CD4-positive, alpha-beta T cell treated with Interleukin-15 for 1 hour (primary cell): ENCODE results near the gene CERS2.
"Not testable (repeated sequence)": the region's sequence is repeated elsewhere in the genome, so short reads cannot be mapped to it uniquely, and the experiment has no call there.

Experiments
- DNase-seq: peaks from one replicate; pipeline ENCODE4 v3.0.0-alpha.2; 2020

CERS2 gene

DNA sequence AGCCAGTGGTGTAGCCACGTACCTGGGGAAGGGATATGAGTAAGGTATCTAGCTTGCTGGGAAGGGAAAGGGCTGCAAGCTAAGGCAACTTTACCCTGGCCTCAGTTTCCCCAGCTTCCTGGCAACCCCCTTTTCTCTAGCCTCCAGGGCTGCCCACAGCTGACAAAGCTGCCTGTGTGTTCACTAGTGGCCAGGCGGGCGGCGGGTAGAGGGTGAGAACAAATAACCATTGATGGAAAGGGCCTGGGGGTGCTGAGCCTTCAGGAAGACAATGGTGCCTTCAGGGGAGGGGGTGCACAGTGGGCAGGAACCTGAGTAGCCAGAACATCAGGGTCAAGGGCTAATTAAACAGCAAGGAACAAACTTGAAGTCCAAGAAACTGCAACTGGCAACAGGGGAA is 6.1 kb downstream of the CERS2 start:
- no peak for DNase-seq

DNA sequence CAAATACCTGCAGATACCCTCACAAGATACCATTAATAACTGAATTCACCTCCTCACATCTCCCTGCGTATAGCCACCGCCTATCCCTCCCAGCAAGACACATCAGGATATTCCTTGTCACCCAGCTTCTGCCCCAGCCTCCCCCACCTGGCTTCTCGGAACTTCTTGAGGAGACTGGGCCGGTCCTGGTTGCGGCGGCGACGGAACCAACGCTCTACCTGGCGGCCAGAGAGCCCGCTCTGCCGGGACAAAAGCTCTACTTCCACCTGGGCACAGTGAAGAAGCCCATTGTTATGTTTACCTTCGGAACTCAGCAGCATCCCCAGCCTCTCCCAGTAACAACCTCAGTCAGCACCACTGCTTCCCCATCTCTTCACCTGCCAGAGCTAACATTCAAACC is 6.7 kb downstream of the CERS2 start:
- DNase-seq = no peak

DNA sequence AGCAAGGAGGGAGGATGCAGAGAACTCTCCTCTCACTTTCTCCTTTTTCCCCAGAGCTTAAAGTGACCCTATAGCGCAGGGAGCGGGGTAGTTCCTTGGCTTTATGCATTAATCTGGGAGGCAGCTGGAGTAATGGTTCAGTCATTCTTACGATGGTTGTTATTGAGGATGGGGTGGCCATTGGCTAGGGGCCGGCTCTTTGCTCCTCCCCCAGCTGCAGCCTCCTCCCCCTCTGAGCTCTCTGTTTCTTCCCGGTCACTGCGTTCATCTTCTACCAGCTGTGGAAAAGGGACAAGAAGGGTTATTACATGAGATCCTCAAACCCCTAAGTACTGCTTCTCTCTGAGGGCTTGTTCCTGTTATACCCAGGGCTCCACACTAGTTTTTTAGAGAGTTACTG is 8.6 kb downstream of the CERS2 start:
- DNase-seq = no peak

DNA sequence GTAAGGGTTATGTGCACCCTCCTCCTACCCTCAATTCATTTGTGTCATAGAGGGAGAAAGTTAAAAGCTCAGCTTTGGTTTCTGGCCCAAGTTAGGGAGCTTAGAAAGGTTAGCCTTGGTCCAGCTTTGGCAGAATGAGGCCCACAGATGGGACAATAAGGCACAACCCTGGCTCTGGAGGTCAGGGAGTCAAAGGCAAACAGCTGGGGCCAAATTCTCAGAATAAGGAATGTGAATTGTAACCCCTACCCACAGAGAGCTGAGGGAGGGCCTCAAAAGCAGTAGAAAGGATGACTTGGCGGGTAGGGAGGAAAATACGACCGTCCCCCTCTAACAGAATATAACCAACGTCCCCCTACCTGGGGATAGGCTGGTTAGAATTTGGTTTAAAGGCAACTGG is 9.0 kb downstream of the CERS2 start:
- DNase-seq = no peak

DNA sequence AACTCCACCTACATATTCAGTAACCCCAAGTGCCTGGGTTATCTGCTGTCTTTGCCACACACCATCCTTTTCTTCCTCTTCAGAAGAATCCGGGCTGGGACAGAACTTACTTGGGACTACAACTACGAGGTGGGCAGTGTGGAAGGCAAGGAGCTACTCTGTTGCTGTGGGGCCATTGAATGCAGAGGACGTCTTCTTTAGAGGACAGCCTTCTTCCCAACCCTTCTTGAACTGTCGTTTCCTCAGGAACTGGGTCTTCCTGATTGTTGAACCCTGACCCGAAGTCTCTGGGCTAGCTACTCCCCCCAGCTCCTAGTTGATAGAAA is 10.5 kb downstream of the CERS2 start:
- DNase-seq = no peak

DNA sequence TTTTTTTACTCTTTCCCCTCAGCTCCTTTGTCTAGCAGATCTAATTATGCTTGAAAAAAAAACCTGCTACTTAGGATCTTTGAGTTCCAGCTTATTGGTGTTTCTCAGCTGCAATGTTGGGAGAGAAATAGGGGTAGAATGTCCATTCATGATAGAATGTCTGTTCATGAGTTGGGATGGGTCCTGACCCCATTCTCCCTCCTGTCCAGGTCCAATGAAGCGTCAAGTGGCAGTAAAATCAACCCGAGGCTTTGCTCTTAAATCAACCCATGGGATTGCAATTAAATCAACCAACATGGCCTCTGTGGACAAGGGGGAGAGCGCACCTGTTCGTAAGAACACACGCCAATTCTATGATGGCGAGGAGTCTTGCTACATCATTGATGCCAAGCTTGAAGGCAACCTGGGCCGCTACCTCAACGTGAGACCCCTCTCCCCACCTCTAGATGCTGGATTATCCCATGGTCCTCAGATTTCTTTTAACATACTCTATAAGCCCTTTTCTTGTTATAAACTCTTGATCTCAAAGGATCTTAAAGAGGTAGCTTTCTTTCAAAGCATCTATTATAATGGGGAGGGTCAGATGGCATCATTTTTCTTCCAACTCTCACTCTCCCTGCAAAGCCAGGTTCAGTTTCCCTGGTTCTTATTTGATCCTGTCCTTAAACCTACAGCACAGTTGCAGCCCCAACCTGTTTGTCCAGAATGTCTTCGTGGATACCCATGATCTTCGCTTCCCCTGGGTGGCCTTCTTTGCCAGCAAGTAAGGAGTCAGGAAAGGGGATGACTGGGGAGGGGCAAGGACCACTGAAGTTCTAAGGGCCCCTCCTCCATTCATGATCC is 11.1 kb downstream of the CERS2 start:
- no peak for DNase-seq

DNA sequence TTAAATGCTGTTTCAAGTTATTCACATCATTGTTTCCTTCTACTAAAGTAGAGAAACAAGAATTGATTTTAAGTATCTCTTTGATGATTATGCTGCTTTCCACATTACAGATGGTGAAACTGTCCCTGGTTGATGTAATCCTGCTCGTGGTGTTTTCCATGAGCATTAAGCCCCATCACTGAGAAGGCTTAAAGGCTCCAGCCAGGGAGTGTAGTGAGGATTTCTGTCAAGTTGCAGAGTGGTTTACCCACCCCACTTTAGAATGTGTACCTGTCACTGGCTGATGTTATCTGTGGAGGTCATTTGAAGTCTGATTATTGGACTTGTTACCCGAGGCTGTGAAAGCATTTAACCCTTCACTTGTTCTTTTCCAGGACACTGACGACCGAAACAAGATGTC is 12.9 kb downstream of the CERS2 start:
- DNase-seq = no peak

DNA sequence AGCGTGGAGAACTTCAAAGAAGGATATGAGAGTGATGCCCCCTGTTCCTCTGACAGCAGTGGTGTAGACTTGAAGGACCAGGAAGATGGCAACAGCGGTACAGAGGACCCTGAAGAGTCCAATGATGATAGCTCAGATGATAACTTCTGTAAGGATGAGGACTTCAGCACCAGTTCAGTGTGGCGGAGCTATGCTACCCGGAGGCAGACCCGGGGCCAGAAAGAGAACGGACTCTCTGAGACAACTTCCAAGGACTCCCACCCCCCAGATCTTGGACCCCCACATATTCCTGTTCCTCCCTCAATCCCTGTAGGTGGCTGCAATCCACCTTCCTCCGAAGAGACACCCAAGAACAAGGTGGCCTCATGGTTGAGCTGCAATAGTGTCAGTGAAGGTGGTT is 14.0 kb downstream of the CERS2 start:
- DNase-seq = no peak

DNA sequence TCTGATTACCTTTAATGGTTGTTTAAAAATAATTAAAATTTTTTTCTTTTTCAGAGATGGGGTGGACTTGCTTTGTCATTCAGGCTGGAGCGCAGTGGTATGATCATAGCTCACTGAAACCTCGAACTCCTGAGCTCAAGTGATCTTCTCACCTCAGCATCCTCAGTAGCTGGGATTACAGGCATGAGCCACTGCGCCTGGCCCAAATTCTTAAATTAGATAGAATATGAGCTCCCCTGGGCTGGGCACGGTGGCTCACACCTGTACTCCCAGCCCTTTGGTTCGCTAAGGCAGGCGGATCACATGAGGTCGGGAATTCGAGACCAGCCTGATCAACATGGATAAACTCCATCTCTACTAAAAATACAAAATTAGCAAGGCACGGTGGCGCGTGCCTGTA is 17.0 kb downstream of the CERS2 start:
- DNase-seq = no peak

DNA sequence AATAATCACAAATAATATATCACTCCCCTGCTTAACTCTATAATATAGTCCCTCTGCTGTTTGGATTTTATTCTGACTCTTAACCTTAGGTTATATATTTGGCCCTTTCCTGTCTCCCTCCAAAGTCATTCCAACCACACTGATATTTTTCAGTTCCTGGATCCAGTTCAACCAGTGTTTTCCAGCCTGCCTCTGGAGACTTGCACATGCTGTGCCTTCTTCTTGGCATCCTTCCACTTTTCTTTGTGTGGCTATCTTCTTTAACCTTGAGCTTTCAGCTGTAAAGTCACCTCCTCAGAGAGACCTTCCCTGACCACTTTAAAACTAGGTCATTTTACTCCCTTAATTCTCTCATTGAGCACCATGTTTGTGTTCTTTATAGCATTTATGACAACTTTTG is 19.4 kb downstream of the CERS2 start:
- no peak for DNase-seq

DNA sequence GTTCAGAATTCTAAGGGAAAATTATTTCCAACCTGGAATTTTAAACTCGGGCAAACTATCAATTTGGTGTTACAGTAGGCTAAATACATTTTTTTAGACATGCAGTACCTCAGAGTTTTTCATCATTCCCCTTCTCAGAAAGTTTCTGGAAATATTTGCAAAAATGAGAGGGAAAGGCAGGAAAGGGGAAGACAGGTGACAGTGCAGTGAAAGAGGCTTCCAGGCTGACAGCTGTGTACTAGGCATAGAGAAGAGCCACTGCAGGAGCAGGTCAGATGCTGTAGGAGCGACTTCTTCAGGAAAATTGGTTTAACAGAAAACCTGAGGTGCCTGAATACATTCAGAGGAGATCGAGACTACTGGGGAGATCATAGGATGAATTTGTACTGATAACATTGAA is 19.9 kb downstream of the CERS2 start:
- no peak for DNase-seq

DNA sequence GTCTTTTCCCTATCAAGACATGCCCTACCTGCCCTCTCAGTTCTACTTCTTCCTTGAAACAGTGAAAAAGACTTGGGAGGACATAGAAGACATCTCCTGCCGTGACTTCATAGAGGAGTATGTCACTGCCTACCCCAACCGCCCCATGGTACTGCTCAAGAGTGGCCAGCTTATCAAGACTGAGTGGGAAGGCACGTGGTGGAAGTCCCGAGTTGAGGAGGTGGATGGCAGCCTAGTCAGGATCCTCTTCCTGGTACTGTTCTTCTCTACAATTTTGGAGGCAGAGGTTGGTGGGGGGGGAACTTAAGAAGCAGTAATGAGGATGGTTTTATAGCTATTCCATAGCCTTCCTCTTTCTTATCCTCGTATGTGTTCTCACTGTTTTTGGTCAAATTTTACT is 29.8 kb downstream of the CERS2 start:
- no peak for DNase-seq

DNA sequence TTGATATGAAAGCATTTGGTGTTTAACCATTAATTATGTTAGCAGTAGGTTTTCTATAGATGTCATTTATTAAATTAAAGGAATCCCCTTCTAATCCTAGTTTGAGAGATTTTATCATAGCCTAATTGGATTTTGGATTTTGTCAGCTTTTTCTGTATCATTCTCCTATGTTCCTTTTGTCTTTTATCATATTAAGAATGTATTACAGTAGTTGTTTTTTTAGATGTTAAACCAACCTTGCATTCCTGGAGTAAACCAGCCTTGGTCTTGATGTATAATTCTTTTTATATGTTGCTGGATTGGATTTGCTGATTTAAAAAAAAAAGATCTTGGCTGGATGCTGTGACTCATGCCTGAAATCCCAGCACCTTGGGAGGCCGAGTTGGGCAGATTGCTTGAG is 42.9 kb downstream of the CERS2 start:
- no peak for DNase-seq

DNA sequence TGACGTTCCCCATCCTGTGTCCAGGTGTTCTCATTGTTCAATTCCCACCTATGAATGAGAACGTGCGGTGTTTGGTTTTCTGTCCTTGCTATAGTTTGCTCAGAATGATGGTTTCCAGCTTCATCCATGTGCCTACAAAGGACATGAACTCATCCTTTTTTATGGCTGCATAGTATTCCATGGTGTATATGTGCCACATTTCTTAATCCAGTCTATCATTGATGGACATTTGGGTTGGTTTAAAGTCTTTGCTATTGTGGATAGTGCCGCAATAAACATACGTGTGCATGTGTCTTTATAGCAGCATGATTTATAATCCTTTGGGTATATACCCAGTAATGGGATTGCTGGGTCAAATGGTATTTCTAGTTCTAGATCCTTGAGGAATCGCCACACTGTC is 45.9 kb downstream of the CERS2 start:
- not testable (repeated sequence) for DNase-seq

DNA sequence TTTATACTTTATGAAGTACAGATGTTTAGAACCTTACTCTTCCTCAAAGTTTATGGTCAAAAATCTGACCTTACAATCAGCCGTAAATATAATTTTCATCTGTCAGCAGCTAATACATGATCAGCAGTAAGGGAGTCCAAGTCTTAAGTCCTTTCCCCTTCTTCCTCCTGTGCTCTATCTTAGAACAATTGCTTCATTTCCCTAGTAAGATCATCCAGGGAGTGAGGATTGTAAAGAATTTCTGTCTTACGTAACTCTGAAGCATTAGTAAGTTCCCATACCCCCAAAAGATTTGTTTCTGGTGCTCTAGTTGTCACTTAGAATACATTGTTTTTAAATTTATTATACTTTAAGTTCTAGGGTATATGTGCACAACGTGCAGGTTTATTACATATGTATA is 46.3 kb downstream of the CERS2 start:
- DNase-seq = no peak

DNA sequence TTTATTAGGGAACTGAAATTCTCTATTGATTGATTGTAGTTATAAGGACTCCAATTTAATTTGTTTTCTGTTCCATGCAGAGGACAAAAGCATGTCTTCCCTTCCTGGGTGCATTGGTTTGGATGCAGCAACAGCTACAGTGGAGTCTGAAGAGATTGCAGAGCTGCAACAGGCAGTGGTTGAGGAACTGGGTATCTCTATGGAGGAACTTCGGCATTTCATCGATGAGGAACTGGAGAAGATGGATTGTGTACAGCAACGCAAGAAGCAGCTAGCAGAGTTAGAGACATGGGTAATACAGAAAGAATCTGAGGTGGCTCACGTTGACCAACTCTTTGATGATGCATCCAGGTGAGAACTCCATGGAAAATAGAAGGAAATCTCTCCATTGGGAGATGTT is 47.0 kb downstream of the CERS2 start:
- DNase-seq = no peak

DNA sequence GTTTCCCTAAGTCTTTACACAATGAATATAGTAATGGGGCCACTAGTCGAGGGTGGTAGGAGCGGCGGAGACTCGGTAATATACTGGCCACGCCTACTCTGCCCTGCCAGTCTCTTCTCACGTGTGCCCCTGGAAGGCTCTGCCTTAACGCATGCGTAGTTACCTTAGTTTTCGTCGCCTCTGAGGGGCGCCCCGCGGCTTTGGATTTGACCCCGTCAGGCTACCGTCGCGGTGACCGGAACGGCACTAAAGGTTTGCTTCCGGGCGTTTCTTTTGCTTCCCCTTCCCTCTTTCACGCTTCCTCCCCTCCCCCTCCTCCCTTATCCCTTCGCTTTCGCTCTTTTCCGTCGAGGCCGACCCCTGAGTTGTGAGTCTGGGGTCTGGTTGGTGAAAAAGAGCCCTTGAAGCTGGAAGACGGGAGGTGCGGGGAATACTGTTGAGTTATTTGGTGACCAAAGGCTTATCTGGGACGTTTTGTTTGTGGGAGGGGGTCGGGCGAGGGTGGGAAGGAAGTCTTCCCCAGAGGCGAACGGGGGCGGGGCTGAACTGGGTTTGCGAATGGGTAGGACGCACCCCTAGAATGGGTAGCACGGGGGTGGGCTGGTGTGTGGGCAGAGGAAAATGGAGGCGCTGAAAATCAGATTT is 48.4 kb downstream of the CERS2 start, which contains the start of gene SETDB1:
Gene SETDB1 (plus strand): TSS at position 267 of the 645 bp plus-strand sequence. CDS start 1,352 bp downstream, outside the sequence.
- DNase-seq = peak; percentile 98

DNA sequence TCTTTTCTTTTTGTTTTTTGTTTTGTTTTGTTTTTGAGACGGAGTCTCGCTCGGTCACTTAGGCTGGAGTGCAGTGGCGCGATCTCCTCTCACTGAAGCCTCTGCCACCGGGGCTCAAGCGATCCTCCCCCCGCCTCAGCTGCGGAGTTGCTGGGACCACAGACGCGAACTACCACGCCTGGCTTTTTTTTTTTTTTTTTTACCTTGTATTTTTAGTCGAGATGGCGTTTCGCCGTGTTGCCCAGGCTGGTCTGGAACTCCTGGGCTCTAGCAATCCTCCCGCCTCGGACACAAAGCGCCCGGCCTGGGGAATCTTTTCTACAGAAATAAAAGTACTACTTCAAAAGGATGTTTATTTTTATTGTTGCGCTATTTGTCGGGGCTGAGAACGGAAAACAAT is 49.6 kb downstream of the CERS2 start:
- DNase-seq = peak; percentile 19

DNA sequence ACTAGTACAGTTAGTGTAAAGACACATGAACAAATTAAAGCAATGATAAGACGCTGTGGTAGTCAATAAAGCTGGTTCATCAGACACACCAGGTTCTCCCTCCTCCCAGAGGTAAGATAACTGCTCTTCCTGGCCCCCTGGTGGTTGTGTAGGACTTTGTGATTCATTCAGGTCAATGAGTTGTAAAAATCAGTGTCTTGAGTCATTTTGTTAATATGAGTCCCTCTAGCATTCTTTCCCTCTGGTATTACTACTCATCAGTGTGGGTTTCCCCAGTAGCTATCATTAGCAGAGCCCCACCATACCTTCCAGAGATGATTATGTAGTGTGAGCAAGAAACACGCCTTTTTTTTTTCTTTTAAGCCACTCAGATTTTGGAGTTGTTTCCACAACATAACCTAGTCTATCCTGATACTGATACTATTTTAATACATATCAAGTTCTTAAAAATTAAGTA is 52.1 kb downstream of the CERS2 start:
- peak; percentile 73 for DNase-seq

DNA sequence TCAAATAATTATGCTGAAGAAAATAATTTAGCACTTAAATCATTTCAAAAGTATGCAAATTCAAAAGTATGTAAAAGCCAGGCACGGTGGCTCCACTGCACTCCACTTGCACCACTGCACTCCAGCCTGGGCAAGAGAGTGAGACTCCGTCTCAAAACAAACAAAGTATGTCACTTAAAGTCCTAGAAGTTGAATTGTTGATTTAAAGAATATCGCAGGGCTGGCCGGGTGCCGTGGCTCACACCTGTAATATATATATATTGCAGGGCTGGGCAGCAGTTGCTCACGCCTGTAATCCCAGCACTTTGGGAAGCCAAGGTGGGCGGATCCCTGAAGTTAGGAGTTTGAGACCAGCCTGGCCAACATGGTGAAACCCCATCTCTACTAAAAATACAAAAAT is 57.2 kb downstream of the CERS2 start:
- DNase-seq = no peak
